EL (cell line): ENCODE data around the gene DSCAML1.
"Not testable (repeated sequence)": the region's sequence is repeated elsewhere in the genome, so short reads cannot be mapped to it uniquely, and the experiment has no call there.

Experiments
- DNase-seq: peaks from one replicate; pipeline ENCODE4 v3.0.0-alpha.2; 2016

Gene DSCAML1

GRCh38 chr11:117415358-117415896 is 381.6 kb downstream of the DSCAML1 start:
- DNase-seq, result no peak

- DNase-seq, result no peak
These were observed 382.3 kb downstream of the DSCAML1 start for GRCh38 chr11:117414724-117415123.

- no peak for DNase-seq
These were observed 383.4 kb downstream of the DSCAML1 start for GRCh38 chr11:117413616-117414015.

GRCh38 chr11:117412653-117413275 is 384.3 kb downstream of the DSCAML1 start:
- DNase-seq, result no peak

GRCh38 chr11:117412176-117412575 is 384.8 kb downstream of the DSCAML1 start:
- no peak for DNase-seq

- DNase-seq, result no peak
These were observed 385.3 kb downstream of the DSCAML1 start for GRCh38 chr11:117411736-117412135.

- DNase-seq, result no peak
These were observed 385.9 kb downstream of the DSCAML1 start for GRCh38 chr11:117410861-117411710.

- no peak for DNase-seq
These were observed 386.8 kb downstream of the DSCAML1 start for GRCh38 chr11:117410238-117410637.

GRCh38 chr11:117409511-117409910 is 387.5 kb downstream of the DSCAML1 start:
- DNase-seq, result no peak

- no peak for DNase-seq
These were observed 388.7 kb downstream of the DSCAML1 start for GRCh38 chr11:117408356-117408755.

- no peak for DNase-seq
These were observed 390.0 kb downstream of the DSCAML1 start for GRCh38 chr11:117407016-117407415.

GRCh38 chr11:117405898-117406297 is 391.1 kb downstream of the DSCAML1 start:
- DNase-seq, result not testable (repeated sequence)

GRCh38 chr11:117399100-117399840 is 397.7 kb downstream of the DSCAML1 start:
- not testable (repeated sequence) for DNase-seq

- not testable (repeated sequence) for DNase-seq
These were observed 398.4 kb downstream of the DSCAML1 start for GRCh38 chr11:117398618-117399017.

GRCh38 chr11:117396970-117397369 is 400.0 kb downstream of the DSCAML1 start:
- DNase-seq, result no peak

- DNase-seq, result no peak
These were observed 401.5 kb downstream of the DSCAML1 start for GRCh38 chr11:117395476-117395875.

- no peak for DNase-seq
These were observed 402.6 kb downstream of the DSCAML1 start for GRCh38 chr11:117394221-117394925.

GRCh38 chr11:117392979-117393378 is 404.0 kb downstream of the DSCAML1 start:
- no peak for DNase-seq

GRCh38 chr11:117392001-117392690 is 404.9 kb downstream of the DSCAML1 start:
- no peak for DNase-seq

- no peak for DNase-seq
These were observed 405.8 kb downstream of the DSCAML1 start for GRCh38 chr11:117391181-117391580.

- no peak for DNase-seq
These were observed 406.3 kb downstream of the DSCAML1 start for GRCh38 chr11:117390743-117391142.
